ENCODE data around the gene SPTAN1. TPM values are rescaled to one million over a fixed set of nuclear protein-coding genes. Genes with fewer than 3 reads are reported as not detected.
"Not testable (repeated sequence)": the region's sequence is repeated elsewhere in the genome, so short reads cannot be mapped to it uniquely, and the experiment has no call there.

SPTAN1 gene
- total RNA-seq, 1 donor, result 501 TPM

DNA sequence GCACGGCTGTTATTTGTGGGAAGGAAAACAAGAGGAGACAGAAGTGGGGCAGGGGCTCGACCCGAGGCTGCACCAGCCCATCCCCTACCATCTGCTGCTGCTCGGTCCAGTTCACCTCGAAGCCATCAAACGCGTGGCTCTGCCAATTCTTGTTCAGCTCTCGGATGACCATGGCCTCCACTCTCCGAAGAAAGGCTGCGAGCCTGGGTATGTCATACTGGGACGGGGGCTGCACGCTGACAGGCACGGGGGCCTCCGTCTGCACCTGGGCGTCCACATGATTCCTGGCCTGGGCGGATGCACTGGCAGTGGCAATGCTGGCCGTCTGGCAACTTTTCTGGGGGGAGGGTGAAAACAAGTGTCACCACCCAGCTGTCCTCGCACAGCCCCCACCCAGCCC is 88.2 kb downstream of the SPTAN1 start:
- H3K4me3 ChIP-seq (ENCODE audit: low read depth, low read length), result no peak overlapping the region
- no peak for DNase-seq (ENCODE audit: low read depth)
- TF ChIP-seq, protein P1, sequence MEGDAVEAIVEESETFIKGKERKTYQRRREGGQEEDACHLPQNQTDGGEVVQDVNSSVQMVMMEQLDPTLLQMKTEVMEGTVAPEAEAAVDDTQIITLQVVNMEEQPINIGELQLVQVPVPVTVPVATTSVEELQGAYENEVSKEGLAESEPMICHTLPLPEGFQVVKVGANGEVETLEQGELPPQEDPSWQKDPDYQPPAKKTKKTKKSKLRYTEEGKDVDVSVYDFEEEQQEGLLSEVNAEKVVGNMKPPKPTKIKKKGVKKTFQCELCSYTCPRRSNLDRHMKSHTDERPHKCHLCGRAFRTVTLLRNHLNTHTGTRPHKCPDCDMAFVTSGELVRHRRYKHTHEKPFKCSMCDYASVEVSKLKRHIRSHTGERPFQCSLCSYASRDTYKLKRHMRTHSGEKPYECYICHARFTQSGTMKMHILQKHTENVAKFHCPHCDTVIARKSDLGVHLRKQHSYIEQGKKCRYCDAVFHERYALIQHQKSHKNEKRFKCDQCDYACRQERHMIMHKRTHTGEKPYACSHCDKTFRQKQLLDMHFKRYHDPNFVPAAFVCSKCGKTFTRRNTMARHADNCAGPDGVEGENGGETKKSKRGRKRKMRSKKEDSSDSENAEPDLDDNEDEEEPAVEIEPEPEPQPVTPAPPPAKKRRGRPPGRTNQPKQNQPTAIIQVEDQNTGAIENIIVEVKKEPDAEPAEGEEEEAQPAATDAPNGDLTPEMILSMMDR (IDR thresholded peaks at IDR 0.05; ENCODE audit: insufficient read depth, low read depth, low read length), result no peak

DNA sequence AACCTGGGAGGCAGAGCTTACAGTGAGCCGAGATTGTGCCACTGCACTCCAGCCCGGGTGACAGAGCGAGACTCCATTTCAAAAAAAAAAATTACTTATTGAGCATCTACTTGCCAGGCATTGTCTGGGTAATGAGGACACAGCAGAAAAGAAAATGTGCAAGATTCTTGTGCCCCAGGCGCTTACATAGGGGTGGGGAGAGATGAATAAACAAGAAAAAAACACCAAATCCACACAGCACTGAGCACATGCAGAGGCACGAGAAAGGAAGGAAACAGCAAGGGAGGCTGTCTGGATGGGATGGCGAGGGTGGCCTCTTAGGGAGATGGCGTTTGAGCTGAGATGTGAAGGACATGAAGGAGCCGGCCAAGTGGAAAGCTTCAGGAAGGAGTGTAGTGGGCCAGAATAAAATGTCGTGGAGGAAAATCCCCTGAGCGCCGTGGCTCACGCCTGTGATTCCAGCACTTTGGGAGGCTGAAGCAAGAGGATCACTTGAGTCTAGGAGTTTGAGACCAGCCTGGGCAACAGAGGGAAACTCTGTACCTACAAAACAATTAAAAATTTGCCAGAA is 90.4 kb downstream of the SPTAN1 start:
- TF ChIP-seq, protein P1 (IDR thresholded peaks at IDR 0.05; ENCODE audit: insufficient read depth, low read depth, low read length), result no peak
- DNase-seq (ENCODE audit: low read depth), result no peak
- no peak overlapping the region for H3K4me3 ChIP-seq (ENCODE audit: low read depth, low read length)

DNA sequence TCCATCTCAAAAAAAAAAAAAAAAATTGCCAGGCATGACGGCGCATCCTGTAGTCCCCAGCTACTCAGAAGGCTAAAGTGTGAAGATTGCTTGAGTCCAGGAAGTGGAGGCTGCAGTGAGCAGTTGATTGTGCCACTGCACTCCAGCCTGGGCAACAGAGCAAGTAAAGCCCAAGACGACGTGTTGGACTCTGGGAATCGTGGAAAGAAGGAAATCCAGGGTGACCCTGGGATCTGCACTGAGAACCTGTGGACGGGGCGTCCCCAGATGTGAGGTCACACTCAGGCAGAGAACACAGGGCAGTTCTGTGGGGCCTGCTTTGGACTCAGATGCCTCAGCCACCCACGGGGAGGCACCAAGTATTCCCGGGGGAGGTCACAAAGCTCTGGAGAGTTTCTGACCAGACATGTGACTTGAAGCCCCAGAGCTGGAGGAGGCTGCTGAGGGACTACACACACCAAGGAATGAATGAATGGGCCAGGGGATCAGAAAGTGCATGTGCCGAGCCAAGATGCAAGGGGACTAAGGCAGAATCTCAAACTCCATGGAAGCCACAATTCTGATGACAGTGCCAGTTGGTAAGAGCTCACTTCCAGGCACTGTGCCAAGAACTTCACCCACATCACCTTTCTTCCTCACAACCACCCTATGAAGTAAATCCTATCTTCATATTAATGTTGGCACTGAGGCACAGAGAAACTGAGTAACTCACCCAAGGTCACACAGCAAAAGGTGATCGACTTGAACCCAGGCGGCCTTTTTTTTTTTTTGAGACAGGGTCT is 91.3 kb downstream of the SPTAN1 start:
- DNase-seq (ENCODE audit: low read depth), result no peak
- TF ChIP-seq, protein P1 (IDR thresholded peaks at IDR 0.05; ENCODE audit: insufficient read depth, low read depth, low read length), result no peak
- no peak overlapping the region for H3K4me3 ChIP-seq (ENCODE audit: low read depth, low read length)

DNA sequence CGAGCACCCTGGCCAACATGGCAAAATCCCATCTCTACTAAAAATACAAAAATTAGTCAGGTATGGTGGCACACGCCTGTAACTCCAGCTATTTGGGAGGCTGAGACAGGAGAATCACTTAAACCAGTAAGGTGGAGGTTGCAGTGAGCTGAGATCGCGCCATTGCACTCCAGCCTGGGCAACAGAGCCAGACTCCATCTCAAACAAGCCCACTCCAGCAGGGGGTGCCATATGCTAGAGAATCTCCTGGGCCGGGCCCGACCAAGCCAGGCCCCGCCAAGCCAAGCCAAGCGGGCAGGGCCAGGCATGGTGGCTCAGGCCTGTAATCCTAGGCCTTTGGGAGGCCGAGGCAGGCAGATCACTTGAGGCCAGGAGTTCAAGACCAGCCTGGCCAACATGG is 95.8 kb downstream of the SPTAN1 start:
- peak; percentile 65 for DNase-seq (ENCODE audit: low read depth)
- H3K4me3 ChIP-seq (ENCODE audit: low read depth, low read length), result not testable (repeated sequence)
- TF ChIP-seq, protein P1 (IDR thresholded peaks at IDR 0.05; ENCODE audit: insufficient read depth, low read depth, low read length), result peak; percentile 43

DNA sequence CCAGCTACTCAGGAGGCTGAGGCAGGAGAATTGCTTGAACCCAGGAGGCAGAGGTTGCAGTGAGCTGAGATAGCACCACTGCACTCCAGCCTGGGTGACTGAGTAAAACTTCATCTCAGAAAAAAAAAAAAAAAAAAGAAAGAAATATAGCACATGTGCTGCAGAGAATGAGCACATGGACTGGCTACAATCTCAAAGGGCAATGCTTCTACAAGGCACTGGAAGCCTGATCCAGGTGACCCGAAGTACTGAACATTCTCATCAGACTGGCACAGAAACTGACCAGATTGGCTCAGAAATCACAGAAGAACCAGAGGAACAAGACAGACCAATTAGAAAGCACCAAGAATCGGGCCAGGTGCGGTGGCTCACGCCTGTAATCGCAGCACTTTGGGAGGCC is 99.4 kb downstream of the SPTAN1 start:
- no peak overlapping the region for H3K4me3 ChIP-seq (ENCODE audit: low read depth, low read length)
- TF ChIP-seq, protein P1 (IDR thresholded peaks at IDR 0.05; ENCODE audit: insufficient read depth, low read depth, low read length), result no peak
- no peak for DNase-seq (ENCODE audit: low read depth)

DNA sequence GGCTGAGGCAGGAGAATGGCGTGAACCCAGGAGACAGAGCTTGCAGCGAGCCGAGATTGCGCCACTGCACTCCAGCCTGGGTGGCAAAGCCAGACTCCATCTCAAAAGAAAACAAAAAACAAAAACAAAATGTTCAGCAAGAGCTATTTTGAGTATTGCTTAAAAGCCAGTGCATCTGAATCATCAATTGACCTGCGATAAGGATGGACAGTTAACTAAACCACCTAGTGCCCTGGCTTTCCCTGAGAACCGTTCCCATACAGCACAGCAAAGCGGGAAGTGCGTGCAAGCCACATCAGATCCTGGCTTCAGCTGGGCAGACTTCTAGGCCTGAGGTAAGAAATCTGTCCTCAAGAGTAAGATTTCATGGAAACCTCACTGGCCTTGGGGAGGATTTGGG is 101.5 kb downstream of the SPTAN1 start:
- TF ChIP-seq, protein P1 (IDR thresholded peaks at IDR 0.05; ENCODE audit: insufficient read depth, low read depth, low read length), result no peak
- DNase-seq (ENCODE audit: low read depth), result peak; percentile 35

More for the DNA sequence above, 101.5 kb downstream of the SPTAN1 start:
- H3K4me3 ChIP-seq (ENCODE audit: low read depth, low read length), result no peak overlapping the region
